ENCODE results near the gene TRIP10. TPM values are rescaled to one million over a fixed set of nuclear protein-coding genes. Genes with fewer than 3 reads are reported as not detected.
A peak's percentile ranks its signal among the peaks of the same experiment; 100 is the strongest.

Gene TRIP10
- total RNA-seq (ENCODE audit: low replicate concordance) = 53.0 and 57.2 TPM in 2 replicates

- peaks cover 47% of the 10 kb centered on the region for H3K4me1 ChIP-seq
- H4K20me1 ChIP-seq (ENCODE audit: low read depth) = no peaks in the 10 kb centered on the region
- Mint-ChIP-seq H3K27me3 (ENCODE audit: insufficient read depth, low read depth) (peaks cover 6% of the 10 kb centered on the region), H3K4me1 (peaks cover 56% of the 10 kb centered on the region), H3K4me3 (peak within 1 kb of the TSS; percentile 97), H3K9me3 (no peaks in the 10 kb centered on the region), H3K27ac (peak within 1 kb of the TSS; percentile 25), H3K36me3 (peaks cover 4% of the 10 kb centered on the region)
- H3K36me3 ChIP-seq = no peaks in the 10 kb centered on the region
- H2AFZ ChIP-seq (replicated peaks) = peak within 1 kb of the TSS; percentile 13
- no peak for TF ChIP-seq EZH2phosphoT487 (IDR thresholded peaks at IDR 0.05)
- TF ChIP-seq EZH2 (IDR thresholded peaks at IDR 0.05) = no peak
- TF ChIP-seq CTCF (IDR thresholded peaks at IDR 0.05) = no peak
- peak; percentile 94 for DNase-seq (ENCODE audit: low spot score)
- H3K9ac ChIP-seq = no peak within 1 kb of the TSS
- H3K79me2 ChIP-seq (ENCODE audit: low read depth) = peaks cover 33% of the 10 kb centered on the region
- peak within 1 kb of the TSS; percentile 81 for H3K4me2 ChIP-seq
- no peak within 1 kb of the TSS for H3K27ac ChIP-seq
- H3K27me3 ChIP-seq = no peaks in the 10 kb centered on the region
- no peaks in the 10 kb centered on the region for H3K9me3 ChIP-seq (ENCODE audit: low read depth)
- H3F3A ChIP-seq (ENCODE audit: low read depth) = peaks cover 64% of the 10 kb centered on the region
- peak within 1 kb of the TSS; percentile 80 for H3K4me3 ChIP-seq
These were observed at the start of gene TRIP10 for GRCh38 chr19:6739390-6739882. Gene TRIP10, plus strand, starts transcription at chr19:6739680. Its CDS starts 82 bp downstream, at chr19:6739762.

GRCh38 chr19:6690160-6690885 lies 49.2 kb upstream of the TRIP10 start:
- no peaks in the 10 kb centered on the region for H3K79me2 ChIP-seq (ENCODE audit: low read depth)
- Mint-ChIP-seq H3K9me3 (peaks cover 3% of the 10 kb centered on the region), H3K27ac (no peak overlapping the region), H3K27me3 (ENCODE audit: insufficient read depth, low read depth) (no peaks in the 10 kb centered on the region), H3K4me1 (no peaks in the 10 kb centered on the region), H3K4me3 (no peak overlapping the region), H3K36me3 (no peaks in the 10 kb centered on the region)
- H3K9me3 ChIP-seq (ENCODE audit: low read depth) = no peaks in the 10 kb centered on the region
- no peak overlapping the region for H3K4me3 ChIP-seq
- H3K27me3 ChIP-seq = no peaks in the 10 kb centered on the region
- no peak for TF ChIP-seq EZH2 (IDR thresholded peaks at IDR 0.05)
- TF ChIP-seq EZH2phosphoT487 (IDR thresholded peaks at IDR 0.05) = no peak
- no peak for TF ChIP-seq CTCF (IDR thresholded peaks at IDR 0.05)
- no peak overlapping the region for H2AFZ ChIP-seq (replicated peaks)
- H3K4me1 ChIP-seq = no peaks in the 10 kb centered on the region
- H3K36me3 ChIP-seq = no peaks in the 10 kb centered on the region
- H3K27ac ChIP-seq = no peak overlapping the region
- no peak overlapping the region for H3K4me2 ChIP-seq
- H3K9ac ChIP-seq = no peak overlapping the region
- no peak for DNase-seq (ENCODE audit: low spot score)
- no peaks in the 10 kb centered on the region for H4K20me1 ChIP-seq (ENCODE audit: low read depth)
- no peaks in the 10 kb centered on the region for H3F3A ChIP-seq (ENCODE audit: low read depth)

GRCh38 chr19:6691342-6691741 lies 48.1 kb upstream of the TRIP10 start:
- H3K27ac ChIP-seq = no peak overlapping the region
- no peak for DNase-seq (ENCODE audit: low spot score)
- Mint-ChIP-seq H3K9me3 (peaks cover 3% of the 10 kb centered on the region), H3K27ac (no peak overlapping the region), H3K36me3 (no peaks in the 10 kb centered on the region), H3K4me3 (no peak overlapping the region), H3K27me3 (ENCODE audit: insufficient read depth, low read depth) (no peaks in the 10 kb centered on the region), H3K4me1 (no peaks in the 10 kb centered on the region)
- H3K79me2 ChIP-seq (ENCODE audit: low read depth) = no peaks in the 10 kb centered on the region
- no peaks in the 10 kb centered on the region for H3K27me3 ChIP-seq
- no peaks in the 10 kb centered on the region for H4K20me1 ChIP-seq (ENCODE audit: low read depth)
- H2AFZ ChIP-seq (replicated peaks) = no peak overlapping the region
- TF ChIP-seq EZH2 (IDR thresholded peaks at IDR 0.05) (no peak), CTCF (IDR thresholded peaks at IDR 0.05) (no peak), EZH2phosphoT487 (IDR thresholded peaks at IDR 0.05) (no peak)
- H3F3A ChIP-seq (ENCODE audit: low read depth) = no peaks in the 10 kb centered on the region
- no peaks in the 10 kb centered on the region for H3K36me3 ChIP-seq
- no peak overlapping the region for H3K9ac ChIP-seq
- H3K4me3 ChIP-seq = no peak overlapping the region
- H3K9me3 ChIP-seq (ENCODE audit: low read depth) = no peaks in the 10 kb centered on the region
- H3K4me2 ChIP-seq = no peak overlapping the region
- no peaks in the 10 kb centered on the region for H3K4me1 ChIP-seq
